Panc1 (cell line): ENCODE data around the gene PKLR.

Experiments used
- POLR2AphosphoS5 ChIP-seq: IDR thresholded peaks from 2 replicates; pipeline ENCODE4 v1.6.1; 2012; ENCODE audit warnings: mild to moderate bottlenecking, low read depth, low read length, moderate library complexity
- TF ChIP-seq, protein P1 (sequence below): fragments of 450-650 bp; IDR thresholded peaks from 2 replicates; pipeline ENCODE4 v1.5.1; 2017; ENCODE audit warnings: mild to moderate bottlenecking

GRCh38 chr1:155266553-155266952, 34.7 kb downstream of the PKLR start:
- TF ChIP-seq, protein P1, sequence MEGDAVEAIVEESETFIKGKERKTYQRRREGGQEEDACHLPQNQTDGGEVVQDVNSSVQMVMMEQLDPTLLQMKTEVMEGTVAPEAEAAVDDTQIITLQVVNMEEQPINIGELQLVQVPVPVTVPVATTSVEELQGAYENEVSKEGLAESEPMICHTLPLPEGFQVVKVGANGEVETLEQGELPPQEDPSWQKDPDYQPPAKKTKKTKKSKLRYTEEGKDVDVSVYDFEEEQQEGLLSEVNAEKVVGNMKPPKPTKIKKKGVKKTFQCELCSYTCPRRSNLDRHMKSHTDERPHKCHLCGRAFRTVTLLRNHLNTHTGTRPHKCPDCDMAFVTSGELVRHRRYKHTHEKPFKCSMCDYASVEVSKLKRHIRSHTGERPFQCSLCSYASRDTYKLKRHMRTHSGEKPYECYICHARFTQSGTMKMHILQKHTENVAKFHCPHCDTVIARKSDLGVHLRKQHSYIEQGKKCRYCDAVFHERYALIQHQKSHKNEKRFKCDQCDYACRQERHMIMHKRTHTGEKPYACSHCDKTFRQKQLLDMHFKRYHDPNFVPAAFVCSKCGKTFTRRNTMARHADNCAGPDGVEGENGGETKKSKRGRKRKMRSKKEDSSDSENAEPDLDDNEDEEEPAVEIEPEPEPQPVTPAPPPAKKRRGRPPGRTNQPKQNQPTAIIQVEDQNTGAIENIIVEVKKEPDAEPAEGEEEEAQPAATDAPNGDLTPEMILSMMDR, result no peak
- TF ChIP-seq POLR2AphosphoS5, result no peak
